Measurements from ENCODE around the gene MCTP1. TPM values are rescaled to one million over a fixed set of nuclear protein-coding genes. Genes with fewer than 3 reads are reported as not detected.

Gene MCTP1
- total RNA-seq, 2 experiments from 2014 or later = not detected

GRCh38 chr5:94891565-94891964 lies 393.3 kb downstream of the MCTP1 start:
- Mint-ChIP-seq H3K27ac (no peak overlapping the region), H3K9me3 (no peaks in the 10 kb centered on the region), H3K4me3 (no peak overlapping the region), H3K27me3 (ENCODE audit: low read depth) (peaks cover 4% of the 10 kb centered on the region), H3K36me3 (ENCODE audit: low read depth) (no peaks in the 10 kb centered on the region), H3K4me1 (ENCODE audit: low read depth) (no peaks in the 10 kb centered on the region)
- no peak for DNase-seq
- CTCF ChIA-PET = no interaction called here
- intact Hi-C loops (cut with micrococcal nuclease) = no loop called here

GRCh38 chr5:94890907-94891306 lies 394.0 kb downstream of the MCTP1 start:
- intact Hi-C loops (cut with micrococcal nuclease) = no loop called here
- no peaks in the 10 kb centered on the region for H3K9me3 Mint-ChIP-seq
- H3K27me3 Mint-ChIP-seq (ENCODE audit: low read depth) = peaks cover 4% of the 10 kb centered on the region
- H3K4me3 Mint-ChIP-seq = no peak overlapping the region
- no peak for DNase-seq
- CTCF ChIA-PET = no interaction called here
- H3K27ac Mint-ChIP-seq = no peak overlapping the region
- no peaks in the 10 kb centered on the region for H3K4me1 Mint-ChIP-seq (ENCODE audit: low read depth)
- H3K36me3 Mint-ChIP-seq (ENCODE audit: low read depth) = no peaks in the 10 kb centered on the region

- DNase-seq = no peak
- Mint-ChIP-seq H3K4me1 (ENCODE audit: low read depth) (no peaks in the 10 kb centered on the region), H3K27ac (no peak overlapping the region), H3K27me3 (ENCODE audit: low read depth) (peaks cover 4% of the 10 kb centered on the region), H3K9me3 (no peaks in the 10 kb centered on the region), H3K36me3 (ENCODE audit: low read depth) (no peaks in the 10 kb centered on the region), H3K4me3 (no peak overlapping the region)
- intact Hi-C loops (cut with micrococcal nuclease) = no loop called here
- CTCF ChIA-PET = no interaction called here
Measured at GRCh38 chr5:94888674-94889073, 396.2 kb downstream of the MCTP1 start.

- H3K9me3 Mint-ChIP-seq = no peaks in the 10 kb centered on the region
- no peaks in the 10 kb centered on the region for H3K4me1 Mint-ChIP-seq (ENCODE audit: low read depth)
- no peak overlapping the region for H3K27ac Mint-ChIP-seq
- no peak overlapping the region for H3K4me3 Mint-ChIP-seq
- intact Hi-C loops (cut with micrococcal nuclease) = no loop called here
- CTCF ChIA-PET = interaction anchor here (0.6 kb wide), 1 partner anchor 796 kb away, joined by 4 read pairs; no protein-coding TSS in a partner anchor
- no peak for DNase-seq
- H3K27me3 Mint-ChIP-seq (ENCODE audit: low read depth) = peaks cover 5% of the 10 kb centered on the region
- H3K36me3 Mint-ChIP-seq (ENCODE audit: low read depth) = no peaks in the 10 kb centered on the region
Measured at GRCh38 chr5:94885931-94886330, 399.0 kb downstream of the MCTP1 start.

- CTCF ChIA-PET = interaction anchor here (1.5 kb wide), 1 partner anchor 9 kb away, joined by 3 read pairs; no protein-coding TSS in a partner anchor
- H3K27me3 Mint-ChIP-seq (ENCODE audit: low read depth) = peaks cover 5% of the 10 kb centered on the region
- H3K27ac Mint-ChIP-seq = no peak overlapping the region
Measured at GRCh38 chr5:94884311-94884710, 400.6 kb downstream of the MCTP1 start.

GRCh38 chr5:94872526-94872925 lies 412.4 kb downstream of the MCTP1 start:
- CTCF ChIA-PET = no interaction called here
- H3K9me3 Mint-ChIP-seq = no peaks in the 10 kb centered on the region
- DNase-seq = no peak
- intact Hi-C loops (cut with micrococcal nuclease) = no loop called here
- H3K36me3 Mint-ChIP-seq (ENCODE audit: low read depth) = no peaks in the 10 kb centered on the region
- no peaks in the 10 kb centered on the region for H3K4me1 Mint-ChIP-seq (ENCODE audit: low read depth)
- H3K27ac Mint-ChIP-seq = no peak overlapping the region
- no peak overlapping the region for H3K4me3 Mint-ChIP-seq
- no peaks in the 10 kb centered on the region for H3K27me3 Mint-ChIP-seq (ENCODE audit: low read depth)

More at GRCh38 chr5:94884311-94884710, 400.6 kb downstream of the MCTP1 start:
- intact Hi-C loops (cut with micrococcal nuclease) = no loop called here
- H3K36me3 Mint-ChIP-seq (ENCODE audit: low read depth) = no peaks in the 10 kb centered on the region
- DNase-seq = no peak
- no peak overlapping the region for H3K4me3 Mint-ChIP-seq
- H3K4me1 Mint-ChIP-seq (ENCODE audit: low read depth) = no peaks in the 10 kb centered on the region
- H3K9me3 Mint-ChIP-seq = no peaks in the 10 kb centered on the region

GRCh38 chr5:94870511-94871183 lies 414.2 kb downstream of the MCTP1 start:
- no peak for DNase-seq
- H3K27ac Mint-ChIP-seq = no peak overlapping the region
- no peaks in the 10 kb centered on the region for H3K4me1 Mint-ChIP-seq (ENCODE audit: low read depth)
- H3K9me3 Mint-ChIP-seq = no peaks in the 10 kb centered on the region
- H3K27me3 Mint-ChIP-seq (ENCODE audit: low read depth) = no peaks in the 10 kb centered on the region
- intact Hi-C loops (cut with micrococcal nuclease) = no loop called here
- CTCF ChIA-PET = no interaction called here
- H3K36me3 Mint-ChIP-seq (ENCODE audit: low read depth) = no peaks in the 10 kb centered on the region
- H3K4me3 Mint-ChIP-seq = no peak overlapping the region

- DNase-seq = no peak
- Mint-ChIP-seq H3K4me3 (no peak overlapping the region), H3K27ac (no peak overlapping the region), H3K9me3 (no peaks in the 10 kb centered on the region), H3K4me1 (ENCODE audit: low read depth) (no peaks in the 10 kb centered on the region), H3K27me3 (ENCODE audit: low read depth) (no peaks in the 10 kb centered on the region), H3K36me3 (ENCODE audit: low read depth) (no peaks in the 10 kb centered on the region)
- intact Hi-C loops (cut with micrococcal nuclease) = no loop called here
- CTCF ChIA-PET = interaction anchor here (0.7 kb wide), 1 partner anchor 29 kb away, joined by 3 read pairs; no protein-coding TSS in a partner anchor
Measured at GRCh38 chr5:94869921-94870320, 415.0 kb downstream of the MCTP1 start.

- Mint-ChIP-seq H3K27ac (no peak overlapping the region), H3K36me3 (ENCODE audit: low read depth) (no peaks in the 10 kb centered on the region), H3K27me3 (ENCODE audit: low read depth) (no peaks in the 10 kb centered on the region), H3K4me1 (ENCODE audit: low read depth) (no peaks in the 10 kb centered on the region), H3K4me3 (no peak overlapping the region), H3K9me3 (no peaks in the 10 kb centered on the region)
- no peak for DNase-seq
- intact Hi-C loops (cut with micrococcal nuclease) = no loop called here
- CTCF ChIA-PET = interaction anchor here (0.6 kb wide), 1 partner anchor 17 kb away, joined by 3 read pairs; no protein-coding TSS in a partner anchor
Measured at GRCh38 chr5:94863951-94864350, 420.9 kb downstream of the MCTP1 start.

GRCh38 chr5:94857111-94857510 lies 427.8 kb downstream of the MCTP1 start:
- intact Hi-C loops (cut with micrococcal nuclease) = loop anchor here (10.0 kb wide), 1 partner anchor 1052 kb away; no protein-coding TSS in a partner anchor

GRCh38 chr5:94856257-94856800 lies 428.6 kb downstream of the MCTP1 start:
- Mint-ChIP-seq H3K4me3 (no peak overlapping the region), H3K27ac (no peak overlapping the region)
- CTCF ChIA-PET = no interaction called here

More at GRCh38 chr5:94857111-94857510, 427.8 kb downstream of the MCTP1 start:
- Mint-ChIP-seq H3K36me3 (ENCODE audit: low read depth) (no peaks in the 10 kb centered on the region), H3K9me3 (no peaks in the 10 kb centered on the region), H3K27me3 (ENCODE audit: low read depth) (no peaks in the 10 kb centered on the region), H3K4me1 (ENCODE audit: low read depth) (no peaks in the 10 kb centered on the region), H3K27ac (no peak overlapping the region), H3K4me3 (no peak overlapping the region)
- no peak for DNase-seq
- CTCF ChIA-PET = no interaction called here

GRCh38 chr5:94855543-94855942 lies 429.4 kb downstream of the MCTP1 start:
- H3K27ac Mint-ChIP-seq = no peak overlapping the region
- no peaks in the 10 kb centered on the region for H3K36me3 Mint-ChIP-seq (ENCODE audit: low read depth)
- H3K9me3 Mint-ChIP-seq = no peaks in the 10 kb centered on the region
- no peak for DNase-seq
- intact Hi-C loops (cut with micrococcal nuclease) = loop anchor here (10.0 kb wide), 1 partner anchor 1051 kb away; no protein-coding TSS in a partner anchor
- no peak overlapping the region for H3K4me3 Mint-ChIP-seq
- CTCF ChIA-PET = no interaction called here
- no peaks in the 10 kb centered on the region for H3K27me3 Mint-ChIP-seq (ENCODE audit: low read depth)
- H3K4me1 Mint-ChIP-seq (ENCODE audit: low read depth) = no peaks in the 10 kb centered on the region

More at GRCh38 chr5:94856257-94856800, 428.6 kb downstream of the MCTP1 start:
- no peaks in the 10 kb centered on the region for H3K9me3 Mint-ChIP-seq
- intact Hi-C loops (cut with micrococcal nuclease) = loop anchor here (10.0 kb wide), 1 partner anchor 1052 kb away; no protein-coding TSS in a partner anchor
- H3K4me1 Mint-ChIP-seq (ENCODE audit: low read depth) = no peaks in the 10 kb centered on the region
- no peaks in the 10 kb centered on the region for H3K27me3 Mint-ChIP-seq (ENCODE audit: low read depth)
- DNase-seq = no peak
- no peaks in the 10 kb centered on the region for H3K36me3 Mint-ChIP-seq (ENCODE audit: low read depth)

- no peaks in the 10 kb centered on the region for H3K9me3 Mint-ChIP-seq
- no peak overlapping the region for H3K27ac Mint-ChIP-seq
- H3K27me3 Mint-ChIP-seq (ENCODE audit: low read depth) = peaks cover 3% of the 10 kb centered on the region
- no peak for DNase-seq
- intact Hi-C loops (cut with micrococcal nuclease) = loop anchor here (10.0 kb wide), 1 partner anchor 1048 kb away; no protein-coding TSS in a partner anchor
- no peak overlapping the region for H3K4me3 Mint-ChIP-seq
- CTCF ChIA-PET = interaction anchor here (0.8 to 0.9 kb wide), 2 partner anchors 116 to 603 kb away, joined by 3 read pairs; no protein-coding TSS in a partner anchor
- H3K36me3 Mint-ChIP-seq (ENCODE audit: low read depth) = no peaks in the 10 kb centered on the region
- peaks cover 3% of the 10 kb centered on the region for H3K4me1 Mint-ChIP-seq (ENCODE audit: low read depth)
Measured at GRCh38 chr5:94853120-94853519, 431.8 kb downstream of the MCTP1 start.

Measured in activated naive CD4-positive, alpha-beta T cell treated with anti-CD3 and anti-CD28 coated beads for 36 hours (primary cell).